Endothelial cell of umbilical vein (primary cell): Measurements from ENCODE around the gene CDCA5.

ENCODE experiments used
- POLR2A ChIP-seq: IDR thresholded peaks from 2 replicates; pipeline ENCODE4 v1.6.1; 2012; ENCODE audit warnings: low read depth, mild to moderate bottlenecking, control low read depth, low read length
- TF ChIP-seq, protein P1 (sequence below), 2 donors: IDR thresholded peaks; 1 replicate in 1 of 2; 2 replicates in 1 of 2; pipeline ENCODE4 v1.5.1; 2011; ENCODE audit warnings: low read length in 2 of 2, mild to moderate bottlenecking in 2 of 2, moderate library complexity in 2 of 2, control low read depth in 1 of 2, inconsistent platforms in 1 of 2, low read depth in 1 of 2; ENCODE audit not compliant: insufficient read depth in 1 of 2; ENCODE audit errors: extremely low read depth in 1 of 2

DNA sequence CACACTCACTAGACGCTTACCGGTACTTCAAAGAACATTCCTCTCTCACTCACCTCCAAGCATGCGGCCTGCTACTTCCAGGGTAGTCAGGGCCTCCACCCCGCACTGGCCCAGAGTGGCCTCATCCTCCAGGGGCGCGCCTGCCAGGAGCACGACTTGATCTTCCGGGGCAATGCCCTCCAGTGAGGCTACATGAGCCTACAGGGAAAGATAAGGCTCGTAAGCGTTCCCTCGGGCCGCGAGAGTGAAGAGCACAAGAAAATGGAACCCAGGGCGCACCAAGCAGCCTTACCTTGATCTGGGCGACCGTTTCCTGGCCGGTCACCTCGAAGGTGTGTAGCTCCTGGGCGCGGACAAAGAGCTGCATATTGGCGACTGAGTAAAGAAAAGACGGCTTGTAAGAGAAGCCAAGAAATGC is 37.6 kb upstream of the CDCA5 start:
- TF ChIP-seq POLR2A, result no peak
- TF ChIP-seq, protein P1, sequence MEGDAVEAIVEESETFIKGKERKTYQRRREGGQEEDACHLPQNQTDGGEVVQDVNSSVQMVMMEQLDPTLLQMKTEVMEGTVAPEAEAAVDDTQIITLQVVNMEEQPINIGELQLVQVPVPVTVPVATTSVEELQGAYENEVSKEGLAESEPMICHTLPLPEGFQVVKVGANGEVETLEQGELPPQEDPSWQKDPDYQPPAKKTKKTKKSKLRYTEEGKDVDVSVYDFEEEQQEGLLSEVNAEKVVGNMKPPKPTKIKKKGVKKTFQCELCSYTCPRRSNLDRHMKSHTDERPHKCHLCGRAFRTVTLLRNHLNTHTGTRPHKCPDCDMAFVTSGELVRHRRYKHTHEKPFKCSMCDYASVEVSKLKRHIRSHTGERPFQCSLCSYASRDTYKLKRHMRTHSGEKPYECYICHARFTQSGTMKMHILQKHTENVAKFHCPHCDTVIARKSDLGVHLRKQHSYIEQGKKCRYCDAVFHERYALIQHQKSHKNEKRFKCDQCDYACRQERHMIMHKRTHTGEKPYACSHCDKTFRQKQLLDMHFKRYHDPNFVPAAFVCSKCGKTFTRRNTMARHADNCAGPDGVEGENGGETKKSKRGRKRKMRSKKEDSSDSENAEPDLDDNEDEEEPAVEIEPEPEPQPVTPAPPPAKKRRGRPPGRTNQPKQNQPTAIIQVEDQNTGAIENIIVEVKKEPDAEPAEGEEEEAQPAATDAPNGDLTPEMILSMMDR (IDR thresholded peaks at IDR 0.05; ENCODE audit: extremely low read depth in 1 of 2, insufficient read depth in 1 of 2, low read depth in 1 of 2, low read length in 2 of 2), result no peak
